NCI-H2107 (cell line): Measurements from ENCODE around the gene MAP4.
"Not testable (repeated sequence)": the region's sequence is repeated elsewhere in the genome, so short reads cannot be mapped to it uniquely, and the experiment has no call there.

Experiments used
- DNase-seq: peaks from one replicate; lab custom pipeline; 2025; lab: John Stamatoyannopoulos, UW

Gene MAP4

GRCh38 chr3:47896736-47897135 is 119.5 kb downstream of the MAP4 start:
- DNase-seq, result no peak

DNA sequence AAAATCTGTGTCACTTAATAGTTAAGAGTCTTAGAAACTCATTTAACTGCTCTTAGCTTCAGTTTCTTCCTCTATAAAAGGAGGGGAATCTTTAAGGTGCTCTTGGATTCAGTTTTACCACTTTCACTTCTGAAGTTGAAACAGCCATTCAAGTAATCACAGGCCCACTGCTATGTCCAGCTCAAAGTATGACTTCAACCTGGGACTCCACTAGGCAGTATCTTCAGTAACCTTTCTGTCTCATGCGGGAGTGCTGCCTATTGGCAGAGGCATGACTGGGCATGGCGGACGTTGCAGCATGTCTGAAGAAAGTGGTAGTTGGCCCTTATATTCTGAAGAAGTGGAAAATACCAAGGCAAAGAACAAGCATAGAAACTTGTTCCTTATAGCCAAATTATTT is 121.0 kb downstream of the MAP4 start:
- no peak for DNase-seq

DNA sequence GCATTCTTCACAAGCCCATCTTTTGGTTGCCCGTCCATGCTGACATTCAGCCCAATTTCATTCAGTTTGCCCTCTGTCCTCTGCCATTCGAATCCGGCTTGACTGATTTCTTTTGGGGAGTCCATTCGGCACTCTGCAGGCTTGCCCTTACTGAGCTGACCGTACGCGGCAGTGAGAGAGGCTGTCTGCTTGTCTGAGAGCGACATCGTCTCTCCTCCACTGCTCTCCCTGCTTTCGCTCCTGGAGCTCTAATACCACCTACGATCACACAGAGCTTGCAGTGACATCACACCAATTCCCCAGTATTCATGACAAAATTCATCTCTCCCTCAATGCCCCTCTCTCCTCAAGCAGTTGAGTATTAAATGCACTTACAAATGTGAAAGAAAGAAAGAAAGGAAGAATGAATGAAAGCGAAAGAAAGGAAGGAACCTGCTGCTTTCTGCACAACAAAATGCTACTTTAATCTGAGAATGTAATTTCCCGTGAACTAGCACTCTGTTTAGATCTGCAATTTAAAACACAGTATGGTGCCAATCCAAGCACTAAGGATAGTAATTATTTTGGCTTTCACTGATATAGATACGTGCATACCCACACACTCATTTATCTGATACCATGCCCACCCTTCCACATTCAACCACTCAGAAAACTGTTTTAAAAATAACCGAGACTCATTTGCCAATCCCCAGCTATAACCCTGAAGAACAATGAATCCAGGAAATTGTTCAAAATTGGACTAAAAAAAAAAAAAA is 123.8 kb downstream of the MAP4 start:
- no peak for DNase-seq

GRCh38 chr3:47891613-47892005 is 124.6 kb downstream of the MAP4 start:
- no peak for DNase-seq

- no peak for DNase-seq
These were observed 125.2 kb downstream of the MAP4 start for GRCh38 chr3:47890828-47891612.

- DNase-seq, result no peak
These were observed 125.9 kb downstream of the MAP4 start for GRCh38 chr3:47890126-47890827.

DNA sequence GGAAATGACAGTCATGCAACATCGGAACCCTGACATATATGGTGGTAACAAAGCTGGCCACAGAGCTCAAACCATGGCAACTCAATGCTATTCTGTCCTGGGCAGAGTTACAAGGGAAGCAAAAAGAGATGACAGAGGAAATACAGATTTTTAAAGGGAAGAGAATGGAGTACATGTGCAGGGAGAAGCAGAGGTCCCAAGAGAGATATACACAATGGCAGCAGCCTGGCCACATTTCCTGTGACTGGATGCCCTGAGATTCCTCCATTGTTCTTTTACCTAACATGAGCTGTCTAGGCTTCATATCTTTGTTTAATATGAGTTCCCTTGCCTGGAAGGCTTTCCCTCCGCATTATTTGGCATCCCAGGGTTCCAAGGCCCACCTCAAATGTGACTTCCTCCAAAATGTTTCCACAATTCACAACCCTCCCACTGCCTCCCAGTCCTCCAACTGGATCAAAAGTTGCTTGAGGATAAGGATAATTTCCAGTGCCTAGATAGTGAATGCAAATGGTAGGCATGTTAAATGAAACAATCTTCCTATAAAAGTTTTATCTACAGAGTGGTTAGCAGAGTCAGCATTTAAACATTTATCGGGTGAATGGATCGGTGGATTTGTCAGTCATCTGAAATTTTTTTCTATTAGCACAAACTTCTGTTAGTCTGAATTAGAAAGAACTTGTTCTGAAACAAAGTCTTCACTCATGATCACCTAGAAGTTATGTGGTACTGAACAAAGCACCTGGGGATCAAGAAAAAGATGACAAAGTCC is 127.0 kb downstream of the MAP4 start:
- no peak for DNase-seq

- DNase-seq, result not testable (repeated sequence)
These were observed 128.2 kb downstream of the MAP4 start for GRCh38 chr3:47887991-47888390.

- no peak for DNase-seq
These were observed 131.0 kb downstream of the MAP4 start for GRCh38 chr3:47885168-47885567.

- DNase-seq, result no peak
These were observed 131.6 kb downstream of the MAP4 start for GRCh38 chr3:47884603-47885002.

DNA sequence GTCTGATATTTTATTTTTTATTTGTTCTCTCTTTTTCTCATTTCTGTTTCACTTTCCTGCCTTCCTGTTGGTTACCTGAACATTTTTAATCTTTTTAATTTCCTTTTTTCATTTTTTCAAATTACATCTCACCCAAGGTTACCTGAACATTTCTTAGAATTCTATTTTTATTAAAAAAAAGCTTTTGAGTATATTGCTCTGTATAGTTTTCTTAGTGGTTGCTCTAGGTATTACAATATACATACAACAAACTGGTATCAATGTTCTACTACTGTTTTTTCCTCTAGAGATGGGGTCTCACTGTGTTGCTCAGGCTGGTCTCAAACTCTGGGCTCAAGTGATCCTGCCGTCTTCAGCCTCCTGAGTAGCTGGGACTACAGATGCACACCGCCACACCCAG is 133.9 kb downstream of the MAP4 start:
- DNase-seq, result no peak

DNA sequence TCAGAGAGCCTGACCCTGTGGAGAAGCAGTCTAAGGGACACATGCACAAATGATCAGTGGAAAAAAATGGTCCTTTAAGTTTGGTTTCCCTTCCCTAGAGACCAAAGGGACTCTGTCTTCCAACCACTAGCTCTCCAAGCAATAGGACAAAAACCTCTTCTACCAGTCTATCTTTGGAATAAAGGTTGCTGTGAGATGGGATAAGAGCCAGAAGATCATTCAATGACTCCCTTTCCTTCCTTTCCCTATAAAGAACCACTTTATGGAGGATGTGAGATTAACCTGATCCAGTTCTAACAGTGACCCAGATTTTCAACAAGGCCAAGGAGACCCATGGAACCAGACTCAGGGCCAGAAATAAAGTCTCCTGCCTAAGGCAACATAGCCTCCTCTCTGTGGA is 138.5 kb downstream of the MAP4 start:
- no peak for DNase-seq

DNA sequence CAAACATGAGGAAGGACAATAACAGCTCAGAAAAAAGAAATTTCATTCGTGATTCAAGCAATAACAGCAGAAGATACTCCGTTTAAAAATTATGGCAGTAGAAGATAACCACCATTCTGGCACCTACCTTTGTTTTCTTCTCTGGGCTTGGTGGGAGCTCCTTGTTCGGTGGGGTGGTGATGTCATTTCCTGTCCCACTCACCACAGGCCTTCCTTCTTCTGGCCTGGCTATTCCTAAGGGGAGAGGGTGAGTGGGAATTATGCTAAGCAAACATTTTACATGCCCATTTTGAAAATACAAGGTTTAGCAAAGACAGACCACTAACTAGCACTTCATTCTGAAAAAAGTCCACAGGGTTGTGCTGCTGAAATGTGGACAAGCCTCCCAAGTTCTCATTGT is 138.9 kb downstream of the MAP4 start:
- DNase-seq, result no peak

- no peak for DNase-seq
These were observed 141.3 kb downstream of the MAP4 start for GRCh38 chr3:47874913-47875312.

DNA sequence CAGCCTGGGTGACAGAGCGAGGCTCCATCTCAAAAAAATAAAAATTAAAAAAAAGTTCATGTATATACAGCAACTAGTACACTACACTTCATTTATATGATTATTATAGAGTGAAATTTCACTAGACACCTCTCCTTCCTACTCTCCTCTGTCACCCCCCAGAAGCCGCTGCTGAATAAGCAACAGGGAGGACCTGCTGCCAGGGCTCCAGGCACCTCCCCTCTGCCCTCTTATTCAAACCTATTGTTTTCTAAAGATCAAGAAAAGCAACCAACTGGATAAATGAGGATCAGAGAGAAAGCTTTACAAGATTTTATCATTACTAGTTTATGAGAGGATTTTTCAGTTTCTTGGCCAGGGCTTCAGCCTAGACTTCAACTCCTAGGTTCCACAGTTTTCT is 141.8 kb downstream of the MAP4 start:
- no peak for DNase-seq

GRCh38 chr3:47872916-47873315 is 143.3 kb downstream of the MAP4 start:
- no peak for DNase-seq

DNA sequence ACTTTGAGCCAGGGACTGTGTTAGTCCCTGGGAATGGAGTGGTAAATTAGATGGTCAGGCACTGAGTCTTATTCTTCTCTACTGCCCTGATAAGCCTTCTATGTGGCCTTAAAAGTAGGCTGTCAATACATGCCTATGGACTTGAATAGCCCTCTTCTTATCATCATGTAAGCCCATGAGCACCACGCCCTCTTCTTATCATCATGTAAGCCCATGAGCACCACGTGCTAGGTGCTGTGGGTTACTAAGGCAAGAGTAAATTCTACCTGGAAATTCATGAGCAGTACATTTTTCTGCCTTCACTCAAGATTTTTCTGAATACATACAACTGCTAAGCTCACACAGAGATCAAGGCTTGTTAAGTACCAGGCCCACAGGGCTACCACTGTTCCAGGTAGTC is 144.8 kb downstream of the MAP4 start:
- no peak for DNase-seq

DNA sequence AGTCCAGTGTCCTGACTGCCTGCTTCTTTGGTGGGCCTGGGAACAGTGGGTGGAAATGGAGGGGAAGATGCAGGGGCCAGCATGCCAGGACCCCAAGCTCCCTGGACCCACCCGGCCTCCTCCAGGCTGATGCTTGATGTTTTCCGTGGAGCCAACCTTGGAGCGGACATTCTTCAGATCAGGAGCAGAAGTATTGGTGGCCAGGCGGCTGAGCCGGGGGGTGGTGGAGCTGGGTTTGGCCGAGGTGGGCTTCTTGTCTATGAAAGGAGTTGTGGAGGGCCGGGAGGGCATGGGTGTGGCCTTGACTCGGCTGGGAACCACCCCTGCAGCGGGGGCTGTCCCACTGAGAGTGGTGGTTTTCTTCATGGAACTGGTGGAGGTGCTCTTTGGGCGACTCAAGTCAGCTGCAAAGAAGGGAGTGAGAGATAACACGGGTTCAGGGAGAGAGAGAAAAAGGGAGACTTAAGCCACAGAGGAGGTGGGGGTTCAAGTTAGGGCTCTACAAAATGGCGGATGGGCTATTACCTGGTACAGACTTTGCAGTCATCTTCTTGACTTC is 145.4 kb downstream of the MAP4 start:
- no peak for DNase-seq

GRCh38 chr3:47870156-47870555 is 146.1 kb downstream of the MAP4 start:
- DNase-seq, result no peak

DNA sequence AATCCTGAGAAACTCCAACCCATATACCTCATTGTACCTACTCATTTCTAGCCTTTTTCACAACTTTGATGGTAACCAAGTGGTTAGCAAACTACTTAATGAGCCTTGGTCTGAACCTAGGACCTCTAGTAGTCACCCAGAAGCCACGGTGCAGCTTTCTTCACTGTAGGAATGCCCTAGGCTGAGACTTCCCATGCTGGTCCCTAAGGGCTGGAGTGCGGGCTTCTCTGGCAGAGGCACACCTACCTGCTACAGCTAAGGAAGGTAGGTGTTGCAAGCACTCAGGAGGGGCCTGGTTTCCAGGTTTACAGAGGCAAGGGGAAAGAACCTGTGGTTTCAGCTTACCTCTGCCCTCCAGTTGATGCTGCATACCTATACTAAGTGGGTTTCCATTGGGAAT is 147.9 kb downstream of the MAP4 start:
- DNase-seq, result no peak

GRCh38 chr3:47867451-47868044 is 148.7 kb downstream of the MAP4 start:
- DNase-seq, result no peak
